Thoracic aorta (tissue), 2 donors: ENCODE results near the gene FGD4. TPM values are rescaled to one million over a fixed set of nuclear protein-coding genes. Genes with fewer than 3 reads are reported as not detected.

Source experiments
- ATAC-seq: fragments of 150-250 bp; one replicate; pipeline ENCODE4 v1.8.0; 2017; ENCODE audit warnings: low read depth; ENCODE audit not compliant: insufficient number of reproducible peaks, low FRiP score
- DNase-seq: peaks from one replicate; pipeline ENCODE4 v3.0.0-alpha.2; 2020; ENCODE audit warnings: low spot score
- H3K27ac ChIP-seq, 2 donors: fragments of 200-600 bp; sonication (generic); 1 replicate in 1 of 2; 2 replicates in 1 of 2; pipeline ENCODE4 v1.5.1; 2016; ENCODE audit warnings: mild to moderate bottlenecking in 2 of 2, moderate library complexity in 2 of 2
- H3K27me3 ChIP-seq: fragments of 200-600 bp; sonication (generic); replicated peaks from 2 replicates; pipeline ENCODE4 v1.6.0; 2016; ENCODE audit warnings: mild to moderate bottlenecking; ENCODE audit not compliant: insufficient read depth
- H3K36me3 ChIP-seq: fragments of 200-600 bp; sonication (generic); one replicate; pipeline ENCODE4 v1.5.1; 2016
- H3K4me1 ChIP-seq, 2 donors: fragments of 200-600 bp; sonication (generic); 1 replicate in 1 of 2; 2 replicates in 1 of 2; pipeline versions ENCODE4 v1.5.1 to v1.6.0; 2016; ENCODE audit warnings: low read depth in 2 of 2, mild to moderate bottlenecking in 1 of 2; ENCODE audit not compliant: control insufficient read depth in 1 of 2
- H3K4me3 ChIP-seq: fragments of 200-600 bp; sonication (generic); 2 replicates; pipeline ENCODE4 v1.5.1; 2016; ENCODE audit warnings: mild to moderate bottlenecking
- H3K9me3 ChIP-seq: fragments of 200-600 bp; sonication (generic); 2 replicates; pipeline ENCODE4 v1.5.1; 2016
- CTCF ChIP-seq: fragments of 200-600 bp; sonication (generic); IDR thresholded peaks from one replicate; pipeline ENCODE4 v1.5.1; 2019; ENCODE audit warnings: antibody characterized with exemption
- total RNA-seq, 2 donors: library from RNA; depleted of rRNA; stranded (reverse); fragments of >200 nt; gene quantifications; one replicate each; pipeline versions ENCODE4 v1.1.0 to v1.2.3, GENCODE V29; 2016

FGD4 gene
- total RNA-seq, 2 donors from 2014 or later: 52.7 to 61.6 TPM

GRCh38 chr12:32618115-32618514, 218.8 kb downstream of the FGD4 start:
- DNase-seq (no peak), ATAC-seq (no peak)
- no peaks in the 10 kb centered on the region for H3K9me3 ChIP-seq
- no peak overlapping the region for H3K4me3 ChIP-seq
- H3K27ac ChIP-seq: no peak overlapping the region
- H3K27me3 ChIP-seq: no peaks in the 10 kb centered on the region
- peaks cover 17% of the 10 kb centered on the region for H3K36me3 ChIP-seq
- H3K4me1 ChIP-seq: no peaks in the 10 kb centered on the region
- no peak for TF ChIP-seq CTCF

GRCh38 chr12:32627976-32628375, 228.6 kb downstream of the FGD4 start:
- no peak overlapping the region for H3K4me3 ChIP-seq
- no peaks in the 10 kb centered on the region for H3K27me3 ChIP-seq
- no peaks in the 10 kb centered on the region for H3K9me3 ChIP-seq
- TF ChIP-seq CTCF: no peak
- H3K27ac ChIP-seq: no peak overlapping the region
- peaks cover 37% of the 10 kb centered on the region for H3K36me3 ChIP-seq
- DNase-seq (no peak), ATAC-seq (no peak)
- H3K4me1 ChIP-seq: no peaks in the 10 kb centered on the region

GRCh38 chr12:32641287-32641901, 242.0 kb downstream of the FGD4 start:
- H3K27me3 ChIP-seq: no peaks in the 10 kb centered on the region
- no peak for TF ChIP-seq CTCF
- no peak overlapping the region for H3K4me3 ChIP-seq
- DNase-seq (no peak), ATAC-seq (no peak)
- H3K9me3 ChIP-seq: no peaks in the 10 kb centered on the region
- H3K27ac ChIP-seq: no peak overlapping the region
- H3K4me1 ChIP-seq: no peaks in the 10 kb centered on the region
- H3K36me3 ChIP-seq: peaks cover 31% of the 10 kb centered on the region

- no peaks in the 10 kb centered on the region for H3K9me3 ChIP-seq
- ATAC-seq (no peak), DNase-seq (no peak)
- H3K27ac ChIP-seq: no peak overlapping the region
- H3K36me3 ChIP-seq: peaks cover 15% of the 10 kb centered on the region
- H3K4me1 ChIP-seq: no peaks in the 10 kb centered on the region
- no peak for TF ChIP-seq CTCF
- no peak overlapping the region for H3K4me3 ChIP-seq
- H3K27me3 ChIP-seq: no peaks in the 10 kb centered on the region
These were observed 245.1 kb downstream of the FGD4 start for GRCh38 chr12:32644431-32644830.

- DNase-seq: no peak
These were observed 247.9 kb downstream of the FGD4 start for GRCh38 chr12:32647275-32647674.

More at GRCh38 chr12:32647275-32647674, 247.9 kb downstream of the FGD4 start:
- no peaks in the 10 kb centered on the region for H3K36me3 ChIP-seq
- no peak for ATAC-seq
- no peak for TF ChIP-seq CTCF
- no peak overlapping the region for H3K4me3 ChIP-seq
- no peak overlapping the region for H3K27ac ChIP-seq
- H3K27me3 ChIP-seq: no peaks in the 10 kb centered on the region
- H3K4me1 ChIP-seq: no peaks in the 10 kb centered on the region
- H3K9me3 ChIP-seq: no peaks in the 10 kb centered on the region
